Measurements from ENCODE around the gene ST6GALNAC3.

- TF ChIP-seq CTCF (IDR thresholded peaks at IDR 0.05) = no peak
- no peak for TF ChIP-seq POLR2AphosphoS5 (IDR thresholded peaks at IDR 0.05)
- no peak for TF ChIP-seq POLR2A (IDR thresholded peaks at IDR 0.05)
- no peak for TF ChIP-seq EP300 (IDR thresholded peaks at IDR 0.05)
Observed at GRCh38 chr1:76102046-76102445, 27.5 kb downstream of the ST6GALNAC3 start.
